GM13976 (cell line): ENCODE results near the gene CDH1.

Source experiments
- DNase-seq: peaks from one replicate; pipeline ENCODE4 v3.0.0; 2012; ENCODE audit warnings: low spot score
- in situ Hi-C: fragments of 300-500 bp; cut with MboI; formaldehyde crosslinking; loops from one replicate; pipeline ENCODE4 v1.12.0; 2022; ENCODE audit warnings: low sequenced_read_pairs, mixed read lengths, inconsistent platforms; ENCODE audit not compliant: unreplicated experiment
- TF ChIP-seq, protein P1 (sequence below): IDR thresholded peaks from 2 replicates; pipeline ENCODE4 v1.5.1; 2012; ENCODE audit warnings: borderline replicate concordance, mild to moderate bottlenecking; ENCODE audit not compliant: insufficient read depth; ENCODE audit errors: extremely low read depth, missing control alignments, control extremely low read depth

Gene CDH1

GRCh38 chr16:68756239-68756915, 19.3 kb downstream of the CDH1 start:
- peak; percentile 77 for DNase-seq
- in situ Hi-C loops: no loop called here
- TF ChIP-seq, protein P1, sequence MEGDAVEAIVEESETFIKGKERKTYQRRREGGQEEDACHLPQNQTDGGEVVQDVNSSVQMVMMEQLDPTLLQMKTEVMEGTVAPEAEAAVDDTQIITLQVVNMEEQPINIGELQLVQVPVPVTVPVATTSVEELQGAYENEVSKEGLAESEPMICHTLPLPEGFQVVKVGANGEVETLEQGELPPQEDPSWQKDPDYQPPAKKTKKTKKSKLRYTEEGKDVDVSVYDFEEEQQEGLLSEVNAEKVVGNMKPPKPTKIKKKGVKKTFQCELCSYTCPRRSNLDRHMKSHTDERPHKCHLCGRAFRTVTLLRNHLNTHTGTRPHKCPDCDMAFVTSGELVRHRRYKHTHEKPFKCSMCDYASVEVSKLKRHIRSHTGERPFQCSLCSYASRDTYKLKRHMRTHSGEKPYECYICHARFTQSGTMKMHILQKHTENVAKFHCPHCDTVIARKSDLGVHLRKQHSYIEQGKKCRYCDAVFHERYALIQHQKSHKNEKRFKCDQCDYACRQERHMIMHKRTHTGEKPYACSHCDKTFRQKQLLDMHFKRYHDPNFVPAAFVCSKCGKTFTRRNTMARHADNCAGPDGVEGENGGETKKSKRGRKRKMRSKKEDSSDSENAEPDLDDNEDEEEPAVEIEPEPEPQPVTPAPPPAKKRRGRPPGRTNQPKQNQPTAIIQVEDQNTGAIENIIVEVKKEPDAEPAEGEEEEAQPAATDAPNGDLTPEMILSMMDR: no peak

DNA sequence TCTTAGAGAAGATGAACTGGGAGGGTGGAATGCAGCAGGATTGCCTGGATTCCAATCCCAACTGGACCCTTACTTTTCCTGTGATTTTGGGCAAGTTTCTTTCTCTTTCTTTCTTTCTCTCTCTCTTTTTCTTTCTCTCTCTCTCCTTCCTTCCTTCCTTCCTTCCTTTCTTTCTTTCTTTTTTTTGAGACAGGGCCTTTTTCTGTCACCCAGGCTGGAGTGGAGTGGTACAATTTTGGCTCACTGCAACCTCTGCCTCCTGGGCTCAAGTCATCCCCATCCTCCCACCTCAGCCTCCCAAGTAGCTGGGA, 20.5 kb downstream of the CDH1 start:
- TF ChIP-seq, protein P1: no peak
- in situ Hi-C loops: no loop called here

GRCh38 chr16:68759062-68759461, 22.0 kb downstream of the CDH1 start:
- TF ChIP-seq, protein P1: no peak

More for the DNA sequence above, 20.5 kb downstream of the CDH1 start:
- DNase-seq: no peak

GRCh38 chr16:68760671-68761275, 23.7 kb downstream of the CDH1 start:
- TF ChIP-seq, protein P1: no peak
- DNase-seq: peak; percentile 72
- in situ Hi-C loops: no loop called here

More at GRCh38 chr16:68759062-68759461, 22.0 kb downstream of the CDH1 start:
- DNase-seq: no peak
- in situ Hi-C loops: no loop called here

GRCh38 chr16:68762996-68763756, 26.1 kb downstream of the CDH1 start:
- TF ChIP-seq, protein P1: no peak
- in situ Hi-C loops: no loop called here

DNA sequence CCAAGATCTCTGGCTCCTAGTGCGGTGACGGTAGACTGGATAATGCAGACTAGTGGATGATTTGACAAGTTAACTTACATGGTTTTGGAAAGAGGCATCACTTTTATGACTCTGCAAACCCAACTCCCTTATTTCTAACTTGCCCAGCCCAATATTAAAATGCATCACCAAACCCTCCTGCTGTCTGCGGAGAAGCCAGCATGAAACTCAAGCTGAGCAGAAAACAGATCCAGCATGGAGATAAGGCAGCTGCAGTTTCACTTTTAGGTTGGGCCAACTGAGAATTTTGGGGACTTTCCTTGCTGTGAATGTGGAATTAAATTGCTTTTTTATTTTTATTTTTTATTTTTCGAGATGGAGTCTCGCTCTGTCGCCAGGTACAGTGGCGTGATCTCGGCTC, 27.8 kb downstream of the CDH1 start:
- TF ChIP-seq, protein P1: no peak
- in situ Hi-C loops: no loop called here
- DNase-seq: no peak

More at GRCh38 chr16:68762996-68763756, 26.1 kb downstream of the CDH1 start:
- no peak for DNase-seq
